Iris pigment epithelial cell (primary cell): ENCODE results near the gene DDX39A.

Experiments
- DNase-seq: peaks from one replicate; pipeline ENCODE4 v3.0.0-alpha.2; 2011; ENCODE audit warnings: low read depth

Gene DDX39A

GRCh38 chr19:14434543-14435319 is 15.6 kb upstream of the DDX39A start:
- DNase-seq: peak; percentile 94

GRCh38 chr19:14433554-14434501 is 14.7 kb upstream of the DDX39A start:
- no peak for DNase-seq

GRCh38 chr19:14432791-14433553 is 13.8 kb upstream of the DDX39A start, which contains the start of gene PKN1:
TSS of gene PKN1 (plus strand) at chr19:14433306. CDS start at chr19:14433522, 216 bp downstream.
- DNase-seq: no peak

- DNase-seq: no peak
These were observed 11.6 kb upstream of the DDX39A start for GRCh38 chr19:14430712-14431111.

- no peak for DNase-seq
These were observed 9.8 kb upstream of the DDX39A start for GRCh38 chr19:14428882-14429416.

GRCh38 chr19:14427461-14427860 is 8.3 kb upstream of the DDX39A start:
- no peak for DNase-seq

GRCh38 chr19:14425696-14426138 is 6.6 kb upstream of the DDX39A start:
- peak; percentile 78 for DNase-seq

GRCh38 chr19:14418856-14419105 is 360 bp downstream of the DDX39A start:
- DNase-seq: no peak

- DNase-seq: no peak
These were observed 2.3 kb downstream of the DDX39A start for GRCh38 chr19:14416817-14417231.

GRCh38 chr19:14414926-14415690 is 4.0 kb downstream of the DDX39A start:
- DNase-seq: no peak

- peak; percentile 53 for DNase-seq
These were observed 5.4 kb downstream of the DDX39A start for GRCh38 chr19:14413693-14414181.

- no peak for DNase-seq
These were observed 6.0 kb downstream of the DDX39A start for GRCh38 chr19:14412996-14413692.

- DNase-seq: no peak
These were observed 6.7 kb downstream of the DDX39A start for GRCh38 chr19:14412324-14412995.

- DNase-seq: no peak
These were observed 7.2 kb downstream of the DDX39A start for GRCh38 chr19:14411938-14412245.

GRCh38 chr19:14411161-14411937 is 7.8 kb downstream of the DDX39A start:
- no peak for DNase-seq

- DNase-seq: no peak
These were observed 8.8 kb downstream of the DDX39A start for GRCh38 chr19:14410091-14411051.

GRCh38 chr19:14409146-14410023 is 9.8 kb downstream of the DDX39A start:
- DNase-seq: no peak
